Thoracic aorta (tissue), 2 donors: ENCODE data around the gene ZP1. TPM values are rescaled to one million over a fixed set of nuclear protein-coding genes. Genes with fewer than 3 reads are reported as not detected.
A peak's percentile ranks its signal among the peaks of the same experiment; 100 is the strongest.

Experiments
- ATAC-seq: fragments of 150-250 bp; one replicate; pipeline ENCODE4 v1.8.0; 2017; ENCODE audit warnings: low read depth; ENCODE audit not compliant: insufficient number of reproducible peaks, low FRiP score
- DNase-seq: peaks from one replicate; pipeline ENCODE4 v3.0.0-alpha.2; 2020; ENCODE audit warnings: low spot score
- H3K27ac ChIP-seq, 2 donors: fragments of 200-600 bp; sonication (generic); 1 replicate in 1 of 2; 2 replicates in 1 of 2; pipeline ENCODE4 v1.5.1; 2016; ENCODE audit warnings: mild to moderate bottlenecking in 2 of 2, moderate library complexity in 2 of 2
- H3K27me3 ChIP-seq: fragments of 200-600 bp; sonication (generic); replicated peaks from 2 replicates; pipeline ENCODE4 v1.6.0; 2016; ENCODE audit warnings: mild to moderate bottlenecking; ENCODE audit not compliant: insufficient read depth
- H3K36me3 ChIP-seq: fragments of 200-600 bp; sonication (generic); one replicate; pipeline ENCODE4 v1.5.1; 2016
- H3K4me1 ChIP-seq, 2 donors: fragments of 200-600 bp; sonication (generic); 1 replicate in 1 of 2; 2 replicates in 1 of 2; pipeline versions ENCODE4 v1.5.1 to v1.6.0; 2016; ENCODE audit warnings: low read depth in 2 of 2, mild to moderate bottlenecking in 1 of 2; ENCODE audit not compliant: control insufficient read depth in 1 of 2
- H3K4me3 ChIP-seq: fragments of 200-600 bp; sonication (generic); 2 replicates; pipeline ENCODE4 v1.5.1; 2016; ENCODE audit warnings: mild to moderate bottlenecking
- H3K9me3 ChIP-seq: fragments of 200-600 bp; sonication (generic); 2 replicates; pipeline ENCODE4 v1.5.1; 2016
- total RNA-seq, 2 donors: library from RNA; depleted of rRNA; stranded (reverse); fragments of >200 nt; gene quantifications; one replicate each; pipeline versions ENCODE4 v1.1.0 to v1.2.3, GENCODE V29; 2016
- TF ChIP-seq, protein P1 (sequence below): fragments of 200-600 bp; sonication (generic); IDR thresholded peaks from one replicate; pipeline ENCODE4 v1.5.1; 2019; ENCODE audit warnings: antibody characterized with exemption

ZP1 gene
- total RNA-seq, 2 donors from 2014 or later = not detected

DNA sequence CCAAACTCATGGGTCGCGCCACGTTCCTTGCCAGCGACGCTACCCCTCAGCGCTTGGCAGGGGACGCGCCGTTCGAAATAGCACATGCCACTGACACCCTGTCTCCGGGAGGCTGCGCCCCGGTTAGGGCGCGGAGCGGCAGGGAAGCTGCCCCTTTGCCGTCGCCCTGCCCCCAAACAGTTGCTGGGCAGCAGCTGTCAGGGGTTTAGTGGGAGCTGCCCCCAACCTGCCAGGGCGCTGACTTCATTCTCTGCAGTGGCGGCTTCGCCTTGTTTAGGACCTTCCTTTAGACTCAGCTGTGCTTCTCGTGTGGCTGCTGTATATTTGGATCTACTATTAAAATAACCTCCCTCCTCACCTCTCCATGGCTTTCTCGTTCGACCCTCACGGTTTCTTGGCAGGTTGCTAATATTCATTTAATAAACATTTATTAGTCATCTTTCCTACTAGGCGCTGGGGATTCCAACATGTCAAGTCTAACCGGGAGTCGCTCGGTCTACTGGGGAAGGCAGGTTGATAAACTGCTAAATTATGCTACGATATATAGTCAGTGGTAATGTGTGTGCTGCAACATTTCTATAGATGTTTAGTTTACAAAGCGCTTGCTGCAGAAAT, 47.4 kb downstream of the ZP1 start:
- Histone ChIP-seq H3K4me3 (peak overlapping the region; percentile 80), H3K36me3 (no peaks in the 10 kb centered on the region), H3K27ac (peak overlapping the region; percentile 94 to 95), H3K4me1 (peaks cover 12 to 49% of the 10 kb centered on the region in 2 donors), H3K9me3 (no peaks in the 10 kb centered on the region), H3K27me3 (no peaks in the 10 kb centered on the region)
- no peak for DNase-seq
- no peak for ATAC-seq
- TF ChIP-seq, protein P1, sequence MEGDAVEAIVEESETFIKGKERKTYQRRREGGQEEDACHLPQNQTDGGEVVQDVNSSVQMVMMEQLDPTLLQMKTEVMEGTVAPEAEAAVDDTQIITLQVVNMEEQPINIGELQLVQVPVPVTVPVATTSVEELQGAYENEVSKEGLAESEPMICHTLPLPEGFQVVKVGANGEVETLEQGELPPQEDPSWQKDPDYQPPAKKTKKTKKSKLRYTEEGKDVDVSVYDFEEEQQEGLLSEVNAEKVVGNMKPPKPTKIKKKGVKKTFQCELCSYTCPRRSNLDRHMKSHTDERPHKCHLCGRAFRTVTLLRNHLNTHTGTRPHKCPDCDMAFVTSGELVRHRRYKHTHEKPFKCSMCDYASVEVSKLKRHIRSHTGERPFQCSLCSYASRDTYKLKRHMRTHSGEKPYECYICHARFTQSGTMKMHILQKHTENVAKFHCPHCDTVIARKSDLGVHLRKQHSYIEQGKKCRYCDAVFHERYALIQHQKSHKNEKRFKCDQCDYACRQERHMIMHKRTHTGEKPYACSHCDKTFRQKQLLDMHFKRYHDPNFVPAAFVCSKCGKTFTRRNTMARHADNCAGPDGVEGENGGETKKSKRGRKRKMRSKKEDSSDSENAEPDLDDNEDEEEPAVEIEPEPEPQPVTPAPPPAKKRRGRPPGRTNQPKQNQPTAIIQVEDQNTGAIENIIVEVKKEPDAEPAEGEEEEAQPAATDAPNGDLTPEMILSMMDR = peak; percentile 3

DNA sequence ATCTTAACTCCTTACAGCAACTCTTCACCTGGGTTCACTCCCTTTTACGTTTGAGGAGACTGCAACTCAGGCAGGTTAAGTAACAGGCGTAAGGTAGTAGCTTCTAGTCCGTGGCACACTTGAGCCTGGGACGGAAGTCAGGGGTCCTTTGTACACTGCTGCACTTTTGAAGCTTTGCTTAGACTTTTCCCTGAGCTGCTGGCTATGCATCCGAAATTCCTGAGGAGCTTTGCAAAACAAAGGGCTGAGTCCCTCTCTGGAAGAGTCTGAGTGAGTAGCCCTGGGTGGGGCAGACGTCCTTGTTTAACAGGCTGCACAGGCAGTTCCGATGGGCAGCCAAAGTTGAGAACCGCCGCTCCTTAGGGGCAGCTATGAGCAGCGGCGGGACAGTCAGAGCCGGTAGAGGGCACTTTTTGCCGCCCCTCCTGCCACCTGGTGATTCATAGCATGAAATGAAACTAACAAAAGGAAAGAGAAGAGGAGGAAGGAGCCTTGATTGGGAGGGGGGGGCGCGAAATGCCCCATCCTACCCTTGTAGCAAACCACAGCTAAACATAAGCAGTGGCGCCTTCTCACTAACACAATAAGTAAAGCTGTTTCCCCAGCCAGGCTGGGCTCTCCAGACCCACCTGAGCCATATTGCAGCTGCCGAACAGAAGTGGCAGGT, 48.0 kb downstream of the ZP1 start:
- TF ChIP-seq, protein P1 = peak; percentile 25

DNA sequence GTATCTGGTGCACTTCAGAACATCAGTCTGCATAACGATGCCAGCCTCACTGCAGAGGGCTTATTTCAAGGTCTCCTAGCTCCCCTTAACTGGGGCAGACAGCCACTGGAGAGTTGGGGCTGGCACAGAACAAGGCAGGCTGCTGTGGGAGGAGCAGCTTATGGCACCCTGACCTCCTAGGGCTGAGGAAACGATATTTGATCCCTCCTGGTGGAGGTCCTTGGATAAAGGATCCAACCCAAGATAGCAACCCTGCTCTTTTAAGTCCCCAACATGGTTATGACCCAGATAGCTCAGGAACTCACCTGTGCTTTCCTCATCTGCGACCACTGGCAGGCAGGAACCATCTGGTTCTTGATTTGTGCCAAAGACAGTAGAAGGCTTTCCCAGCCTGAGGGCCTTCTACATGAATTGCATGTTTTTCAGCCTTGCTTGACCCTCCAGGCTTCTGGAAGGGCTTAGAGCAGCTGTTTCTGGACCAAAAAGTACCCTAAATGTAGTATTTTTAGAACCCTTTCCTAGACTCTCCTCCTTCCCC, 49.4 kb downstream of the ZP1 start:
- H3K9me3 ChIP-seq = no peaks in the 10 kb centered on the region
- no peak for DNase-seq
- peaks cover 12 to 49% of the 10 kb centered on the region in 2 donors for H3K4me1 ChIP-seq
- H3K36me3 ChIP-seq = peaks cover 19% of the 10 kb centered on the region
- H3K27ac ChIP-seq = no peak overlapping the region
- TF ChIP-seq, protein P1 = no peak
- no peak for ATAC-seq
- no peaks in the 10 kb centered on the region for H3K27me3 ChIP-seq
- H3K4me3 ChIP-seq = no peak overlapping the region

More for the DNA sequence above, 48.0 kb downstream of the ZP1 start:
- H3K4me1 ChIP-seq = peaks cover 12 to 49% of the 10 kb centered on the region in 2 donors
- H3K4me3 ChIP-seq = peak overlapping the region; percentile 80
- no peak for DNase-seq
- peak; percentile 33 for ATAC-seq
- peaks cover 5% of the 10 kb centered on the region for H3K36me3 ChIP-seq
- peak overlapping the region; percentile 94 to 95 for H3K27ac ChIP-seq
- H3K9me3 ChIP-seq = no peaks in the 10 kb centered on the region
- H3K27me3 ChIP-seq = no peaks in the 10 kb centered on the region

DNA sequence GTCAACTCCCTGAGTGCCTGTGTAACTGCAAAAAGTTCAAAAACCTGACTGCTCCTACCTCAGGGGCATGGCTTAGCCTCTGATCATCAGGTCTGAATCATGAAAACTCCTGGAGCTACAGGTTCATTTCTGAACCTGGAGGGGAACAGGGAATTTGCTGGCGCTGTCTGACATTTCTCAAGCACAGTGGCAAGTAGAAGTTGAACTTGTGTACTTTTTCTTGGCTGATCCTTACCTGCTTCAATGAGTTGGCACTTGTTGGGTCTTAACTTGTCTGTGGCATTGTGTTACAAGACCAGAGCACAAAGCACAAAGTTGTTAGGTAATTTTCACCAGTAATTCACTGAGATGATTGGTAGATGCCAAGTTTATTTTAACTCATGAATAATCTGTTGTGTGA, 49.9 kb downstream of the ZP1 start:
- no peaks in the 10 kb centered on the region for H3K27me3 ChIP-seq
- TF ChIP-seq, protein P1 = no peak
- H3K9me3 ChIP-seq = no peaks in the 10 kb centered on the region
- H3K27ac ChIP-seq = no peak overlapping the region
- ATAC-seq (no peak), DNase-seq (no peak)
- peaks cover 24% of the 10 kb centered on the region for H3K36me3 ChIP-seq
- peaks cover 12 to 49% of the 10 kb centered on the region in 2 donors for H3K4me1 ChIP-seq
- H3K4me3 ChIP-seq = no peak overlapping the region

DNA sequence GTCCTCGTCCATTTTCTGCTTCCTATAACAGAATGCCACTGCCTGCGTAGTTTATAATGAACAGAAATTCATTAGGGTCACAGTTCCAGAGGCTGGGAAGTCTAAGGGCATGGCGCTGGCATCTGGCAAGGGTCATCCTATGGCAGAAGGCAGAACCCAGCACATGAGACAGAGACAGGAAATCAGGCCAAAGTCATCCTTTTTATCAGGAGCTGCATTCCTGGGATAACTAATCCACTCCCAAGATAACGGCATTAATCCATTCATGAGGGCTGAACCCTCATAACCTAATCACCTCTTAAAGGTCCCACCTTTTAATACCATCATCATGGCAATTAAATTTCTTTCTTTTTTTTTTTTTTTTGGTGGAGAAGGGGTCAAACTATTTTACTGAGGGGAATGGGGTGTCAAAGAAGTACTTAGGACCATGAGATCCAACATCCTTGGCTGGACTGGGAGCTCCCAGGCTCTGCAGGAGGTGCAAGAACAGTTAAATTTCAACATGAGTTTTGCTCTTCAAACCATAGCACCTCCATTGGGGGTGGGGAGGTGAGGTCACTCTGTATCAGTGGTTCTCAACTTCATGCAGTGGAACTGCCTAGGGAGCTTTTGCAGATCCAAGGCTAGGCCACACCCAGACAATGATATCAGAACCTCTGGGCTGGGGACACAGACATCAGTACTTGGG, 51.1 kb downstream of the ZP1 start:
- Histone ChIP-seq H3K27me3 (no peaks in the 10 kb centered on the region), H3K36me3 (peaks cover 30% of the 10 kb centered on the region), H3K4me1 (peaks cover 6 to 41% of the 10 kb centered on the region in 2 donors), H3K9me3 (no peaks in the 10 kb centered on the region), H3K27ac (no peak overlapping the region), H3K4me3 (no peak overlapping the region)
- TF ChIP-seq, protein P1 = no peak
- no peak for DNase-seq
- ATAC-seq = no peak
